T-cell (primary cell): ENCODE data around the gene ITPK1. TPM values are rescaled to one million over a fixed set of nuclear protein-coding genes. Genes with fewer than 3 reads are reported as not detected.

ENCODE experiments used
- ATAC-seq, 4 experiments: fragments of 200-7000 bp in 3 of 4; fragments of 150-1000 bp in 1 of 4; cut with Tn5 transposase; replicated peaks in 1 of 4; 1 replicate in 3 of 4; 2 replicates in 1 of 4; pipeline ENCODE4 v1.10.0; 2021; ENCODE audit warnings: moderate library complexity in 3 of 4, mild to moderate bottlenecking in 2 of 4, moderate number of reproducible peaks in 1 of 4
- CTCF ChIA-PET, 2 donors: fragments of 300-600 bp; sonication (Branson Sonifier 250); formaldehyde crosslinking; loops; one replicate each; lab custom pipeline; 2022; ENCODE audit warnings: antibody characterized with exemption in 2 of 2; lab: Charles Lee
- POLR2A ChIA-PET, 2 donors: fragments of 300-600 bp; sonication (Branson Sonifier 250); formaldehyde crosslinking; loops; one replicate each; lab custom pipeline; 2022; ENCODE audit warnings: antibody characterized with exemption in 2 of 2; lab: Charles Lee
- DNase-seq, 35 experiments: peaks; one replicate each; pipeline versions ENCODE4 v3.0.0 to v3.0.0-alpha.2; 2013 to 2023
- H3K27ac ChIP-seq: one replicate; pipeline ENCODE4 v1.5.1; 2013; ENCODE audit warnings: low read length
- H3K27me3 ChIP-seq, 2 experiments: replicated peaks in 1 of 2; 1 replicate in 1 of 2; 2 replicates in 1 of 2; pipeline versions ENCODE4 v1.6.1 to v1.7.0; 2013; ENCODE audit warnings: low read length in 1 of 2, mixed read lengths in 1 of 2; ENCODE audit not compliant: control insufficient read depth in 2 of 2, insufficient read depth in 2 of 2; ENCODE audit errors: extremely low read depth in 1 of 2
- H3K36me3 ChIP-seq, 2 donors: 1 replicate in 1 of 2; 2 replicates in 1 of 2; pipeline versions ENCODE4 v1.6.1 to v1.7.0; 2013; ENCODE audit warnings: low read length in 1 of 2; ENCODE audit not compliant: control insufficient read depth in 2 of 2, insufficient read depth in 1 of 2; ENCODE audit errors: extremely low read depth in 1 of 2
- H3K4me1 ChIP-seq, 2 experiments: 1 replicate in 1 of 2; 2 replicates in 1 of 2; pipeline versions ENCODE4 v1.6.1 to v1.7.0; 2013; ENCODE audit warnings: low read length in 2 of 2, mixed read lengths in 1 of 2; ENCODE audit not compliant: insufficient read depth in 2 of 2, control insufficient read depth in 1 of 2; ENCODE audit errors: extremely low read depth in 1 of 2
- H3K4me3 ChIP-seq, 2 donors: 1 replicate in 1 of 2; 2 replicates in 1 of 2; pipeline versions ENCODE4 v1.5.1 to v1.7.0; 2013; ENCODE audit warnings: mild to moderate bottlenecking in 2 of 2, low read length in 1 of 2, moderate library complexity in 1 of 2; ENCODE audit not compliant: control insufficient read depth in 1 of 2; ENCODE audit errors: extremely low read depth in 1 of 2
- H3K9me3 ChIP-seq: 2 replicates; pipeline ENCODE4 v1.7.0; 2013
- H3K27ac Mint-ChIP-seq, 2 donors: one replicate each; pipeline ENCODE4 v1.8.0; 2020 to 2021; ENCODE audit warnings: mild to moderate bottlenecking in 2 of 2, mixed read lengths in 2 of 2
- H3K27me3 Mint-ChIP-seq, 2 donors: one replicate each; pipeline ENCODE4 v1.8.0; 2021 to 2022; ENCODE audit warnings: mixed read lengths in 2 of 2
- H3K36me3 Mint-ChIP-seq: one replicate; pipeline ENCODE4 v1.8.0; 2021; ENCODE audit warnings: mixed read lengths
- H3K4me1 Mint-ChIP-seq, 3 donors: one replicate each; pipeline ENCODE4 v1.8.0; 2020 to 2022; ENCODE audit warnings: mixed read lengths in 3 of 3, mild to moderate bottlenecking in 1 of 3
- H3K4me3 Mint-ChIP-seq, 3 donors: one replicate each; pipeline ENCODE4 v1.8.0; 2020 to 2022; ENCODE audit warnings: mild to moderate bottlenecking in 3 of 3, mixed read lengths in 3 of 3, moderate library complexity in 3 of 3
- H3K9me3 Mint-ChIP-seq, 3 donors: one replicate each; pipeline ENCODE4 v1.8.0; 2020 to 2022; ENCODE audit warnings: mixed read lengths in 3 of 3
- WGBS: methylation state at CpG from one replicate; pipeline ENCODE4 v1.1.5; 2013; ENCODE audit warnings: missing lambda C conversion rate; ENCODE audit not compliant: insufficient coverage; 5-methylcytosine and 5-hydroxymethylcytosine counted together
- total RNA-seq, 35 experiments: library from RNA in 6 of 35; stranded (reverse) in 6 of 35; fragments of 120-200 nt in 1 of 35; gene quantifications; one replicate each; pipeline versions ENCODE4 v1.2.1 to v1.2.4 and lab custom pipeline; 2013 to 2026

ITPK1 gene
- total RNA-seq, 5 donors from 2014 or later (not counting 1 experiment from before 2014, with no cell fraction given) = 28.0 to 43.0 (median 39.5) TPM

DNA sequence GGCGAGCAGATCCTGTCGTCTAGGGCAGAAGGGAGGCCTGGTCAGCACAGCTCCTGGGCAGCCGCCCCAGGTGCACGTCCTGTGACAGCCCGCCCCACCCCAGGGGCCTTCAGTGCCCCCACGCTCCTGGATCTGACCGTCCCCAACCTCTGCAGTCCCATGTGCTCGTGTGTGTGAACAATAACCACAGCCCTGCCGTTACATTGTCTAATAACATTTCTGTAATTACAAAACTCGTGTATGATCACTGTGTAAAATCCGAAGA, 153.0 kb downstream of the ITPK1 start:
- H3K27ac ChIP-seq = no peak overlapping the region
- H3K27me3 ChIP-seq = no peaks in the 10 kb centered on the region
- peaks cover 0 to 7% (median 0%) of the 10 kb centered on the region in 3 donors for H3K4me1 Mint-ChIP-seq
- H3K27me3 Mint-ChIP-seq = no peaks in the 10 kb centered on the region
- 94% methylated on average over 8 of the region's 11 CpGs for WGBS
- POLR2A ChIA-PET = no interaction called here
- ATAC-seq (no peak), DNase-seq (no peak)
- H3K9me3 ChIP-seq = no peaks in the 10 kb centered on the region
- H3K4me3 Mint-ChIP-seq = no peak overlapping the region
- no peaks in the 10 kb centered on the region for H3K4me1 ChIP-seq
- peaks cover 14 to 23% of the 10 kb centered on the region in 2 donors for H3K36me3 ChIP-seq
- H3K36me3 Mint-ChIP-seq = peaks cover 22% of the 10 kb centered on the region
- H3K9me3 Mint-ChIP-seq = peaks cover 0 to 4% (median 0%) of the 10 kb centered on the region in 3 donors
- H3K27ac Mint-ChIP-seq = no peak overlapping the region
- CTCF ChIA-PET = no interaction called here
- H3K4me3 ChIP-seq = no peak overlapping the region

DNA sequence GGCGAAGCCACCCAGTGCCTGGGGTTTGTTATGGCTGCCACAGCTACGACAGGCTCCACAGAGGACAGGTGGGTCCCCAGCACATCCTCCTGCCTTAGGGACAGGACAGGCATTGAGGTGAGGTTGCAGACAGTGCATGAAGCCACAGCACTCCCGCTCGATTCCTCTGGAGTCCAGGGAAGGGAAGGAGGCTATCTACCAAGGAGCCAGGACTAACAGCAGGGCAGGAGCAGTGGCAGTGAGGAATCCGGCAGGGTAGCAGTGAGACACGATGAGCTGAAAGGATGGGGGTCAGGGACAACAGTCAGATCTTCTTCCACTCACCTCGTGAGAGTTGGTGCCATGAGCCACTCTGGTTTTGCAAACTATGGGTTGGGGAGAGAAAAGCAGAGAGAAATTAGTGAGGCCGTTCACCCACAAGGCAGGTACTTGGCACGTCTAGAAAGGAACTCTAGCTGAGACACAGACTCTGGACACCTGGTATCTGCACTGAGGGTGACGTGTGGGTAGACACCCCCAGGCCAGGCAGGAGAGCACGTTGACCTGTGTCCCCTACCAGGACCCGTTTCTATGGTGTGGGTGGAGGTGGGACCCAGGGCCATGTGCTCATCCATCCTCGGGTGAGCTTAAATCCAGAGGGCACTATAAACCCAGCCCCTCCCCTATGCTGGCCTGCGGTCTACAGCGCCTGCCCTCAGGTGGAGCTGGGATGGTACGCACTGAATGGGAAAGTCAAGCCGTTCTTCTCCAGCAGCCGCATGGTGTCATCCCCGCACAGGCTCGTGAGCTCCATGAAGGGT, 153.5 kb downstream of the ITPK1 start:
- H3K36me3 Mint-ChIP-seq = peaks cover 22% of the 10 kb centered on the region
- H3K4me1 Mint-ChIP-seq = peaks cover 0 to 7% (median 0%) of the 10 kb centered on the region in 3 donors
- WGBS = 93% methylated on average over 15 of the region's 20 CpGs

DNA sequence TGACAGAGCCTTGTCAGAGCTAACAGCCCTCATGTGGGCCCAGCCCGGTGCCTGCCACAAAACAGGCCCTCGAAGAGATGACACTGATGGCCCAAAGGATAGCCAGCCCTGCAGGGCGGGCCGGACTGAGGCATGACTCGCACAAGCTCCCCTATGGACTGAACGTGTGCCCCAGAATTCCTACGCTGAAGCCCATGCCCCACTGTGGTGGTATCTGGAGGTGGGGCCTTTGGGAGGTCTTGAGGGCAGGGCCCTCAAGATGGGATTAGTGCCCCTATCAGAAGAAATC, 154.2 kb downstream of the ITPK1 start:
- no peak for DNase-seq
- no peaks in the 10 kb centered on the region for H3K27me3 ChIP-seq
- Mint-ChIP-seq H3K27me3 (no peaks in the 10 kb centered on the region), H3K27ac (no peak overlapping the region), H3K4me3 (no peak overlapping the region), H3K4me1 (peaks cover 0 to 4% (median 0%) of the 10 kb centered on the region in 3 donors), H3K9me3 (no peaks in the 10 kb centered on the region), H3K36me3 (peaks cover 24% of the 10 kb centered on the region)
- ChIA-PET CTCF (interaction anchor here in 1 of 2 donors (1.0 kb wide), 1 partner anchor 177 kb away, joined by 3 read pairs; no protein-coding TSS in a partner anchor), POLR2A (interaction anchor here in 1 of 2 donors (0.5 kb wide), 1 partner anchor 114 kb away, joined by 3 read pairs; no protein-coding TSS in a partner anchor)
- no peak overlapping the region for H3K4me3 ChIP-seq
- H3K36me3 ChIP-seq = peaks cover 18 to 33% of the 10 kb centered on the region in 2 donors
- H3K4me1 ChIP-seq = no peaks in the 10 kb centered on the region
- no peak overlapping the region for H3K27ac ChIP-seq
- WGBS = 92% methylated on average over 5 of the region's 7 CpGs
- H3K9me3 ChIP-seq = no peaks in the 10 kb centered on the region
- ATAC-seq = no peak

More for the DNA sequence above, 153.5 kb downstream of the ITPK1 start:
- Mint-ChIP-seq H3K27ac (no peak overlapping the region), H3K4me3 (no peak overlapping the region), H3K27me3 (no peaks in the 10 kb centered on the region), H3K9me3 (no peaks in the 10 kb centered on the region)
- Histone ChIP-seq H3K4me1 (no peaks in the 10 kb centered on the region), H3K27me3 (no peaks in the 10 kb centered on the region), H3K9me3 (no peaks in the 10 kb centered on the region), H3K36me3 (peaks cover 14 to 27% of the 10 kb centered on the region in 2 donors), H3K27ac (no peak overlapping the region), H3K4me3 (no peak overlapping the region)
- POLR2A ChIA-PET = interaction anchor here in 1 of 2 donors (0.5 kb wide), 1 partner anchor 114 kb away, joined by 3 read pairs; no protein-coding TSS in a partner anchor
- ATAC-seq (no peak), DNase-seq (no peak)
- CTCF ChIA-PET = no interaction called here

DNA sequence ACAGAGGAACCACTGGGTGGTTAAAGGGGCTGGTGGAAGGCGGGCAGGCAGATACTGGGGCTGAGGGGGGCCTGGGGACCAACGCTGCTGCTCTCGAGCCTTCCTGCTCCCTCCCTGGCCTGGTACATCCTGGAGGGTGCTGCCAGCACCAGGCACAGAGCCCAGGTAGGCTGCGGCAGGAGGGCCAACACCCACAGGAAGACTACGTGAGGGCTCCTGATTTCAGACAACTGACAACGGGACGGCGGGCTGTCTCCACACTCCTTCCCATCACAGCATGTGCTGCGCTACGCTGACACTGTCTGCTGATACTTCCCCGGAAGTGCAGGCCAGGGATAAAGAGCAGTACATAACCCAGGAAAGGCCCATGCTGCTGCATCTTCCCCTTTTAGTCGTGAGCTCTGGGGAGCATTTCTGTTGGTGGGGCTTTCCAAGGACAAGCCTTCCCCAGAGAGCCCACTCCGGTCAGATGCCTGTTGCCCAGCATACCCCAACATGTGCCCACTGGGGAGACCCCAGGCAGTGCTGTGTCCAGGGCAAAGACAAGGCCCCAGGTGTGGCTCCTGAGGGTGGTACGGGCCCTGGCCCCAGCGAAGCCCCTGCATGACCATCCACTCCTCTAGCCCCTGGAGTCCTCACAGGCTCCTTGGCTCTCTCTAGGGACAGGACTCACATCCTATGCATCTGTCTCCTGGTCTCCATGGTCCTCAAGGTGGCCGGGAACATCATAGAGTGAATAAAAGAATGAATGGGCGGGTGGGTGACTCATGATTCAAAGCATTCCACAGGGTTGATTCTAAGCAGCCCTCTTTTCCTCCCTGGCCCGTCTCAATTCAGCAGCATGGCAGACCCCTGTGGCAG, 154.8 kb downstream of the ITPK1 start:
- ChIA-PET CTCF (interaction anchor here in 1 of 2 donors (1.0 kb wide), 1 partner anchor 178 kb away, joined by 3 read pairs; no protein-coding TSS in a partner anchor), POLR2A (interaction anchor here in 1 of 2 donors (0.5 kb wide), 1 partner anchor 113 kb away, joined by 3 read pairs; no protein-coding TSS in a partner anchor)
- peaks cover 24% of the 10 kb centered on the region for H3K36me3 Mint-ChIP-seq
- peaks cover 20 to 33% of the 10 kb centered on the region in 2 donors for H3K36me3 ChIP-seq
- DNase-seq = no peak
- no peak overlapping the region for H3K4me3 Mint-ChIP-seq
- 97% methylated on average over 15 of the region's 18 CpGs for WGBS
- H3K4me1 Mint-ChIP-seq = peaks cover 0 to 3% (median 0%) of the 10 kb centered on the region in 3 donors
- no peak for ATAC-seq
- H3K27me3 ChIP-seq = no peaks in the 10 kb centered on the region
- no peaks in the 10 kb centered on the region for H3K27me3 Mint-ChIP-seq
- no peaks in the 10 kb centered on the region for H3K9me3 ChIP-seq
- H3K27ac ChIP-seq = no peak overlapping the region
- H3K4me3 ChIP-seq = no peak overlapping the region
- no peaks in the 10 kb centered on the region for H3K9me3 Mint-ChIP-seq
- H3K27ac Mint-ChIP-seq = no peak overlapping the region
- H3K4me1 ChIP-seq = no peaks in the 10 kb centered on the region

DNA sequence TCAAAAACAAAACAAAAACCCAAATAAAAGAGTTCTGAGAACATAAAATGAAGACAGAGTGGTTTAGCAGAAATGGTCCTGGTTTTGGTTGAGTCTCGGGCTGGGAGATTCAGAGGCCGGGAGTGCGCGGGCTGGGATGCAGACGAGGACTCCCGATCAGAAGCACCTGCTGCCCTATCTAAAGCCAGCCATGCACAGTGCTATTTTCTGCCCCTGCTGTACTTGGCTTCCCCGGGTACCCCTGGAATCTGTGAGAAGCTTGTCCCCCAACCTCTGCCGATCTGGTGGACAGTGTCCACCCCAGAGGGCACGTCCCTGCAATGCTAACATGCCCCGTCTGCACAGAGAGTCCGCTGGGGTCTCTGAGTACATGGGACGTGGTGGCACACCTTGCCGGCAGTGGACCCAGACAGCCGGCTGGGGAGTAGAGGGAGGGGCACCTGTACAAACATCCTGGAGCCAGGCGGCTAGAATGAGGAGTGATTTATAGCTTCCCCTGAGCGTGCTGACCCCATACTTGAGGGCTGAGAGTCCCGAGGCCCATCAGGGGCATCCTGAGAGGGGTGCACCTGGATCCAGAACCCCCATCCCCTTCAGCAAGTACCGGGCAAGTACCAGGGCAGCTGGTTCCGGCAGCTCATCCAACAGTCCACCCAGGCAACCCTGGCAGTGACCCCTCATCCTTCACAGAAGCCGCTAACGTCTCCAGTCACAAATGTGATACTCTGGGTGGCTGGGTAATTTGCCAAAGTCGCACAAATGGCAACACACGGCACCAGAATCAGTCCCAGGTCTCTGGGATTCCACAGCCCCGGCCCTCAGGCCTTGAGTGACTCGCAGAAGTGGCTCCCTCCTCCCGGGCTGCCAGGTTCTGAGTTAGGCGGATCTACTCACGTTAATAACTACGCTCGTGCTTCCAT, 155.7 kb downstream of the ITPK1 start:
- POLR2A ChIA-PET = no interaction called here
- WGBS = 96% methylated on average over 20 of the region's 30 CpGs
- H3K9me3 ChIP-seq = no peaks in the 10 kb centered on the region
- CTCF ChIA-PET = interaction anchor here in 1 of 2 donors (0.6 to 1.0 kb wide), 2 partner anchors 12 to 179 kb away, joined by 3 to 4 read pairs; no protein-coding TSS in a partner anchor
- Mint-ChIP-seq H3K27ac (no peak overlapping the region), H3K27me3 (no peaks in the 10 kb centered on the region), H3K36me3 (peaks cover 24% of the 10 kb centered on the region), H3K9me3 (no peaks in the 10 kb centered on the region), H3K4me1 (peaks cover 0 to under 1% (median 0%) of the 10 kb centered on the region in 3 donors), H3K4me3 (no peak overlapping the region)
- no peak overlapping the region for H3K27ac ChIP-seq
- DNase-seq (no peak), ATAC-seq (no peak)
- H3K4me3 ChIP-seq = no peak overlapping the region
- no peaks in the 10 kb centered on the region for H3K27me3 ChIP-seq
- peaks cover 20 to 33% of the 10 kb centered on the region in 2 donors for H3K36me3 ChIP-seq
- no peaks in the 10 kb centered on the region for H3K4me1 ChIP-seq
